ENCODE results near the gene BAK1.

- no peak for TF ChIP-seq CTCF (IDR thresholded peaks at IDR 0.05)
- TF ChIP-seq POLR2AphosphoS5 (IDR thresholded peaks at IDR 0.05): no peak
These were observed 33.2 kb upstream of the BAK1 start for GRCh38 chr6:33613146-33613794.

Measured in transverse colon (tissue), 4 donors.